ENCODE results near the gene SF3B6.

DNA sequence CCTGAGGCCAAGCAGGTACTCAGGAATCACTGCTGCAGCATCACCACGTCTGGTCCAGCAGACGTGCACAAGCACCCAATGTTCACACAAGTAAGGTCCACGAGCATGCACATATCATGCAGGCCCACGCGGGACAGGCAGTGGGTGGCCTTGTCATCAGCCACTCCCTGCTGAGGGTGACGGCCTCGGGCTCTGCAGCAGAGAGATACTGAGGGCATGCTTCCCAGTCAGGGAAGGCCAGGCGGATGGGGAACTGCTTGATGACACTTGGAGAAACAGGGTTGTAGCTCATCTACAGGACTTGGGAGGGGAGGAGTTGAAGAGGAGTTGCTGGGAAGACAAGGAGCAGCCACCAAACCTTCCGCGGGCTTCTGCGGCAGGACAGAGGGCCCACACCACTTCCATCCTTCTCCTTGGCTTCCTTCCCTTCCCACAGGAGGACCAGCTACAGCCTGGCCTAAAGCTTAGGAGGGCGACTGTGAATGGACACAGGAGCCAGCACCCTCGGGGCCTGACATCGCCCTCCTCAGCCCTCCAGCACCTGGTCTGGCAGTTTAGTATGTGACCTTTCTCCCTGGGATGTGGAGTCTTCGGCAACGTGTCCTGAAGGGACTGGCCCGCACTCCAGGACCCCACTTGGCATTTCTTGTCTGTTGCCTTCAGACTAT, 51.0 kb downstream of the SF3B6 start:
- TF ChIP-seq MAZ (IDR thresholded peaks at IDR 0.05; ENCODE audit: borderline replicate concordance, low read depth, low read length) (no peak), NFE2L2 (IDR thresholded peaks at IDR 0.05; ENCODE audit: low read depth, low read length) (no peak), POLR2A (IDR thresholded peaks at IDR 0.05; ENCODE audit: low read depth, low read length) (no peak), MAFK (IDR thresholded peaks at IDR 0.05; ENCODE audit: low read depth, low read length) (no peak), CEBPB (IDR thresholded peaks at IDR 0.05; ENCODE audit: low read depth, low read length) (no peak), RFX5 (IDR thresholded peaks at IDR 0.05; ENCODE audit: low read depth, low read length) (no peak)
- TF ChIP-seq, protein P1, sequence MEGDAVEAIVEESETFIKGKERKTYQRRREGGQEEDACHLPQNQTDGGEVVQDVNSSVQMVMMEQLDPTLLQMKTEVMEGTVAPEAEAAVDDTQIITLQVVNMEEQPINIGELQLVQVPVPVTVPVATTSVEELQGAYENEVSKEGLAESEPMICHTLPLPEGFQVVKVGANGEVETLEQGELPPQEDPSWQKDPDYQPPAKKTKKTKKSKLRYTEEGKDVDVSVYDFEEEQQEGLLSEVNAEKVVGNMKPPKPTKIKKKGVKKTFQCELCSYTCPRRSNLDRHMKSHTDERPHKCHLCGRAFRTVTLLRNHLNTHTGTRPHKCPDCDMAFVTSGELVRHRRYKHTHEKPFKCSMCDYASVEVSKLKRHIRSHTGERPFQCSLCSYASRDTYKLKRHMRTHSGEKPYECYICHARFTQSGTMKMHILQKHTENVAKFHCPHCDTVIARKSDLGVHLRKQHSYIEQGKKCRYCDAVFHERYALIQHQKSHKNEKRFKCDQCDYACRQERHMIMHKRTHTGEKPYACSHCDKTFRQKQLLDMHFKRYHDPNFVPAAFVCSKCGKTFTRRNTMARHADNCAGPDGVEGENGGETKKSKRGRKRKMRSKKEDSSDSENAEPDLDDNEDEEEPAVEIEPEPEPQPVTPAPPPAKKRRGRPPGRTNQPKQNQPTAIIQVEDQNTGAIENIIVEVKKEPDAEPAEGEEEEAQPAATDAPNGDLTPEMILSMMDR (conservative IDR thresholded peaks at IDR 0.05; ENCODE audit: low read depth, low read length): no peak
